GM12875 (cell line): ENCODE results near the gene TBX1.

ENCODE experiments used
- H3K4me3 ChIP-seq: one replicate; pipeline ENCODE4 v1.5.1; 2011; ENCODE audit warnings: low read depth, low read length, control low read depth
- TF ChIP-seq, protein P1 (sequence below): IDR thresholded peaks from 2 replicates; pipeline ENCODE4 v1.5.1; 2011; ENCODE audit warnings: low read depth, mild to moderate bottlenecking, control low read depth, inconsistent platforms, low read length, moderate library complexity, borderline replicate concordance; ENCODE audit not compliant: insufficient read depth

The TBX1 gene

DNA sequence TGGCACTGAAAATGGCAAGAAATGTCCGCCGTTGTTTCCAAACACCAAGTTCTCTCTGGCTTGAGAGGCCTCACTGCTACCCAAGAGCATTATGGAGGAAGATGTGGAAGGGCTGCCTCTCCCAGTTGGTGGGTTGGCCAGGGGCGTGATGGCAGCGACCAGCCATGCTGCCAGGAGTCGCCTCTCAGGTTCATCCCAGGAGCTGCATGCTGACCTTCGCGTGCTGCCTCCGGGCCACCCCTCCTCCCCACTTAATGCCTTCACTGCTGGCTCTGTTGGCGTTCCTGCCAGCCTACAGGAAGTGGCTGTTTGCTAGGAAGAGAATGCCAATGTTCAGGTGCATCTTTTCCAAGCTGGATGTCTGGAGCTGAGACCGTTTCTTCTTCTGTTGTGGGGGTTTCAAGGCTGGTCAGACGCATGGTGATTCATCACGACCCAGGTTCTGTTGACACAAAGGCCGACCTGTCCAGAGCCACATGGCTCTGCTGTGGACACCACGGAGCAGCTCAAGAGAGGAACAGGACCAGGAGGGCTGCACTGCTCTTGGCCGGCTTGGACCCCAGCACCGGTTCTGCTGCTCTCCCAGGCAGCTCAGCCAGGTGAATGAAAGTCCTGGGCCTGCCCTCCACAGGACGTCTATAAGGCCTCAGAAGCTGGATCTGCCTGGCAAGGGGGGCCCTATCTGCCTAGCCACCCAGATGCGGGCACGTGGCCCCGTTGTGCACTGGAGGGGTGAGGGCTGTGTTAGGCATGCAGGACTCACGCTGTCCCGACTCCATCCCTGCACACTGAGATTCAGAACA is 25.1 kb downstream of the TBX1 start:
- no peak overlapping the region for H3K4me3 ChIP-seq
- TF ChIP-seq, protein P1, sequence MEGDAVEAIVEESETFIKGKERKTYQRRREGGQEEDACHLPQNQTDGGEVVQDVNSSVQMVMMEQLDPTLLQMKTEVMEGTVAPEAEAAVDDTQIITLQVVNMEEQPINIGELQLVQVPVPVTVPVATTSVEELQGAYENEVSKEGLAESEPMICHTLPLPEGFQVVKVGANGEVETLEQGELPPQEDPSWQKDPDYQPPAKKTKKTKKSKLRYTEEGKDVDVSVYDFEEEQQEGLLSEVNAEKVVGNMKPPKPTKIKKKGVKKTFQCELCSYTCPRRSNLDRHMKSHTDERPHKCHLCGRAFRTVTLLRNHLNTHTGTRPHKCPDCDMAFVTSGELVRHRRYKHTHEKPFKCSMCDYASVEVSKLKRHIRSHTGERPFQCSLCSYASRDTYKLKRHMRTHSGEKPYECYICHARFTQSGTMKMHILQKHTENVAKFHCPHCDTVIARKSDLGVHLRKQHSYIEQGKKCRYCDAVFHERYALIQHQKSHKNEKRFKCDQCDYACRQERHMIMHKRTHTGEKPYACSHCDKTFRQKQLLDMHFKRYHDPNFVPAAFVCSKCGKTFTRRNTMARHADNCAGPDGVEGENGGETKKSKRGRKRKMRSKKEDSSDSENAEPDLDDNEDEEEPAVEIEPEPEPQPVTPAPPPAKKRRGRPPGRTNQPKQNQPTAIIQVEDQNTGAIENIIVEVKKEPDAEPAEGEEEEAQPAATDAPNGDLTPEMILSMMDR: no peak

GRCh38 chr22:19786264-19786585 is 25.6 kb downstream of the TBX1 start:
- TF ChIP-seq, protein P1: no peak
- H3K4me3 ChIP-seq: no peak overlapping the region

- H3K4me3 ChIP-seq: no peak overlapping the region
- TF ChIP-seq, protein P1: no peak
These were observed 26.6 kb downstream of the TBX1 start for GRCh38 chr22:19786959-19787848.

DNA sequence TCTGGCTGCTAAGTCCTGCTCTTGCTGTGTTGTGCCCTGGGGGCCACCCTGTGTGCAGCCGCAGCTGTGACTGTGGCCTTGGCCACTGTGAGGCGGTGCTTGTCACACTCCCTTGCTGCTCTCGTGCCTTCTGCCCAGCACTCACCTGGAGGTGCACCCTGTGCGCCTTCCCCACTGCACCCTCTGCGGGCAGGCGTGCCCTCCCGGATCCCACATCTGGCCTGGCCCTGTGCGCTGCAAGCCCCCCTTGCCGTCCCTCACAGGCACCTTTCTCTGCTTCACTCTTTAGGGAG is 27.2 kb downstream of the TBX1 start:
- TF ChIP-seq, protein P1: no peak
- no peak overlapping the region for H3K4me3 ChIP-seq

DNA sequence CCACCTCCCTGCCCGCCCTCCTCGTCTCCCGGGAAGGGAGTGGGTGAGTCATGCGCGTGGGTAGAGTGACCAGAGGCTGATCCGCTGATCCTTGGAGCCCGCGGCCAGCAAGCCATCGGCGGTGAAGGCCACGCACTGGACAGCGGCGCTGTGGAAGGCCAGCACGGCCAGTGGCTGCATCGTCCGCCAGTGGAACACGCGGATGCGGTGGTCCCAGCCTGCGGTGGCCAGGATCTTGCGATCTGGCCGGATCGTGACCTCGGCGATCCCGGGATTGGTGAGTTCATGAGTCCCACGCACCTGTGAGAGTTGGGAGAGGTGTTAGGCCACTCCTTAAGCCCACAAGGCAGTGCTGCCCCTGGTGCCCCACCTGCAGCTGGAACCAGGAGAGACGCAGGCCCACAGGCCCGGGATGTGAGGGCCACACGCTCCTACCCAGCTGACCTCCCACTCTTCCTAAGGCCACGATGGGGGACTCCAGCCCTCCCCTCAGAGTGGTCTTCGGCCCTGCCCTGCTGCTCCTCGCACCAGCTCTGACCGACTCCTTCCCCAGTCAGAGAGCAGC is 28.2 kb downstream of the TBX1 start:
- TF ChIP-seq, protein P1: no peak
- H3K4me3 ChIP-seq: no peak overlapping the region

DNA sequence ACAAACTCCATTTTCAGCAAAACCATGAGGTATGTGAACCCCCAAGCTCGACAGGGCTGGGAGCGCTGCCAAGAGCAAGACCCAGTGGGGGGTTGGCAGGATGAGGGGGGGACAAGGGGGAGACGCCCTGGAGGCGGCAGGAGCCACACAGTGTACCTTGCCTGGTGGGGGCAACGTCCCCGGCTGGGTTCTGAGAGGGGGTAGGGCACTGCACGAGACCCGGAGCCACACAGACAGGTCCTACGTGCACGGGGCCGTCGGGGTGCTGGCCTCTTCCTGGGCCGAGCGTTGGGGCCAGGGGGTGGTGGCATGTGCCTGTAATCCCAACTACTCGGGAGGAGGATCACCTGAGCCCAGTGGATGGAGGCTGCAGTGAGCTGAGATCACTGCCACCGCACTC is 28.8 kb downstream of the TBX1 start:
- TF ChIP-seq, protein P1: no peak
- no peak overlapping the region for H3K4me3 ChIP-seq
